Trophoblast cell (in vitro differentiated cells and primary cell): ENCODE data around the gene SHROOM4.

Experiments used
- DNase-seq, 2 donors: peaks; one replicate each; pipeline ENCODE4 v3.0.0-alpha.2; 2016
- H2AFZ ChIP-seq: 2 replicates; pipeline ENCODE4 v1.6.1; 2013; ENCODE audit warnings: low read length, moderate library complexity, mild to moderate bottlenecking; ENCODE audit not compliant: insufficient read depth, poor library complexity
- H2AK5ac ChIP-seq: 2 replicates; pipeline ENCODE4 v1.6.1; 2013; ENCODE audit warnings: mild to moderate bottlenecking, low read length
- H2BK120ac ChIP-seq: 2 replicates; pipeline ENCODE4 v1.6.1; 2013; ENCODE audit warnings: low read length, mild to moderate bottlenecking, moderate library complexity; ENCODE audit not compliant: insufficient read depth, poor library complexity
- H2BK12ac ChIP-seq: 2 replicates; pipeline ENCODE4 v1.6.1; 2013; ENCODE audit warnings: mild to moderate bottlenecking, low read length, moderate library complexity
- H2BK5ac ChIP-seq: 2 replicates; pipeline ENCODE4 v1.6.1; 2013; ENCODE audit warnings: low read length, low read depth, moderate library complexity, mild to moderate bottlenecking; ENCODE audit not compliant: poor library complexity
- H3K14ac ChIP-seq: 2 replicates; pipeline ENCODE4 v1.6.1; 2013; ENCODE audit warnings: mild to moderate bottlenecking, low read length
- H3K18ac ChIP-seq: 2 replicates; pipeline ENCODE4 v1.6.1; 2013; ENCODE audit warnings: mild to moderate bottlenecking, low read length
- H3K23ac ChIP-seq: 2 replicates; pipeline ENCODE4 v1.6.1; 2013; ENCODE audit warnings: low read length
- H3K27ac ChIP-seq: 2 replicates; pipeline ENCODE4 v1.5.1; 2013; ENCODE audit warnings: low read depth, mild to moderate bottlenecking, inconsistent platforms, low read length, moderate library complexity
- H3K27me3 ChIP-seq: 2 replicates; pipeline ENCODE4 v1.6.1; 2013; ENCODE audit warnings: inconsistent platforms, mild to moderate bottlenecking, low read length, moderate library complexity; ENCODE audit not compliant: insufficient read depth
- H3K36me3 ChIP-seq, 2 experiments: 1 replicate in 1 of 2; 2 replicates in 1 of 2; pipeline ENCODE4 v1.6.1; 2013; ENCODE audit warnings: low read length in 2 of 2, mild to moderate bottlenecking in 2 of 2, moderate library complexity in 1 of 2; ENCODE audit not compliant: insufficient read depth in 2 of 2, control insufficient read depth in 1 of 2
- H3K4ac ChIP-seq: 2 replicates; pipeline ENCODE4 v1.6.1; 2013; ENCODE audit warnings: low read depth, mild to moderate bottlenecking, low read length, moderate library complexity
- H3K4me1 ChIP-seq, 2 experiments: 1 replicate in 1 of 2; 2 replicates in 1 of 2; pipeline ENCODE4 v1.6.1; 2013; ENCODE audit warnings: low read length in 2 of 2, mild to moderate bottlenecking in 2 of 2, moderate library complexity in 1 of 2; ENCODE audit not compliant: insufficient read depth in 2 of 2, control insufficient read depth in 1 of 2
- H3K4me2 ChIP-seq: 2 replicates; pipeline ENCODE4 v1.6.1; 2013; ENCODE audit warnings: inconsistent platforms, mild to moderate bottlenecking, low read length, moderate library complexity
- H3K4me3 ChIP-seq: 2 replicates; pipeline ENCODE4 v1.5.1; 2013; ENCODE audit warnings: mild to moderate bottlenecking, low read depth, low read length, inconsistent platforms
- H3K79me1 ChIP-seq: one replicate; pipeline ENCODE4 v1.6.1; 2013; ENCODE audit warnings: low read length
- H3K79me2 ChIP-seq: 2 replicates; pipeline ENCODE4 v1.6.1; 2013; ENCODE audit warnings: low read length, mild to moderate bottlenecking; ENCODE audit not compliant: control insufficient read depth, insufficient read depth, poor library complexity
- H3K9ac ChIP-seq: 2 replicates; pipeline ENCODE4 v1.6.1; 2013; ENCODE audit warnings: mild to moderate bottlenecking, low read length
- H3K9me3 ChIP-seq: 2 replicates; pipeline ENCODE4 v1.6.1; 2013; ENCODE audit warnings: low read depth, mild to moderate bottlenecking, control low read depth, inconsistent platforms, low read length; ENCODE audit not compliant: insufficient read depth
- H4K12ac ChIP-seq: 2 replicates; pipeline ENCODE4 v1.6.1; 2013; ENCODE audit warnings: low read depth, mild to moderate bottlenecking, low read length, moderate library complexity
- H4K8ac ChIP-seq: 2 replicates; pipeline ENCODE4 v1.6.1; 2013; ENCODE audit warnings: low read depth, mild to moderate bottlenecking, low read length, moderate library complexity
- H4K91ac ChIP-seq: one replicate; pipeline ENCODE4 v1.6.1; 2013; ENCODE audit warnings: low read depth, mild to moderate bottlenecking, low read length, moderate library complexity
- WGBS: extraction: QIAGEN DNeasy Blood & Tissue Kit; methylation state at CpG from one replicate; pipeline ENCODE4 v1.1.7; 2013; ENCODE audit warnings: missing lambda C conversion rate; ENCODE audit not compliant: insufficient read length, insufficient coverage; ENCODE audit errors: extremely low coverage; 5-methylcytosine and 5-hydroxymethylcytosine counted together

Gene SHROOM4

GRCh38 chrX:50606300-50606950, 207.6 kb downstream of the SHROOM4 start:
- Histone ChIP-seq H3K4me2 (no peak overlapping the region), H3K79me1 (no peaks in the 10 kb centered on the region), H4K12ac (no peak overlapping the region), H3K9me3 (no peaks in the 10 kb centered on the region), H3K27me3 (no peaks in the 10 kb centered on the region), H3K27ac (no peak overlapping the region), H3K79me2 (no peaks in the 10 kb centered on the region), H3K23ac (no peak overlapping the region), H4K91ac (no peak overlapping the region), H3K4ac (no peak overlapping the region), H3K18ac (no peak overlapping the region), H2AK5ac (no peak overlapping the region), H4K8ac (no peak overlapping the region), H3K4me1 (peaks cover 0 to 3% of the 10 kb centered on the region in 2 experiments), H2AFZ (no peak overlapping the region), H2BK5ac (no peak overlapping the region), H3K4me3 (no peak overlapping the region), H2BK120ac (no peak overlapping the region), H2BK12ac (no peak overlapping the region), H3K9ac (no peak overlapping the region), H3K14ac (no peak overlapping the region), H3K36me3 (peaks cover 5 to 7% of the 10 kb centered on the region in 2 experiments)
- DNase-seq = peak in 1 of 2 donors; percentile 29
- no CpG with 5 or more reads among the region's 3 CpGs for WGBS

GRCh38 chrX:50596056-50596455, 217.9 kb downstream of the SHROOM4 start:
- H2BK12ac ChIP-seq = no peak overlapping the region
- no peak overlapping the region for H2AK5ac ChIP-seq
- no peaks in the 10 kb centered on the region for H3K9me3 ChIP-seq
- H3K4me2 ChIP-seq = no peak overlapping the region
- H3K27ac ChIP-seq = no peak overlapping the region
- H4K8ac ChIP-seq = no peak overlapping the region
- H4K12ac ChIP-seq = no peak overlapping the region
- peaks cover 0 to 3% of the 10 kb centered on the region in 2 experiments for H3K4me1 ChIP-seq
- DNase-seq = peak; percentile 61 to 81
- no peak overlapping the region for H3K4me3 ChIP-seq
- no peak overlapping the region for H4K91ac ChIP-seq
- H3K18ac ChIP-seq = no peak overlapping the region
- no peak overlapping the region for H3K23ac ChIP-seq
- H3K27me3 ChIP-seq = no peaks in the 10 kb centered on the region
- no peak overlapping the region for H3K4ac ChIP-seq
- no peak overlapping the region for H3K9ac ChIP-seq
- no peaks in the 10 kb centered on the region for H3K79me2 ChIP-seq
- H3K36me3 ChIP-seq = peaks cover 2% of the 10 kb centered on the region in 2 experiments
- no peak overlapping the region for H2BK120ac ChIP-seq
- no peak overlapping the region for H2BK5ac ChIP-seq
- H3K79me1 ChIP-seq = no peaks in the 10 kb centered on the region
- no peak overlapping the region for H2AFZ ChIP-seq
- H3K14ac ChIP-seq = no peak overlapping the region

GRCh38 chrX:50594788-50595187, 219.2 kb downstream of the SHROOM4 start:
- no peak overlapping the region for H3K4ac ChIP-seq
- H3K4me3 ChIP-seq = no peak overlapping the region
- no peak overlapping the region for H3K18ac ChIP-seq
- H3K23ac ChIP-seq = no peak overlapping the region
- no peaks in the 10 kb centered on the region for H3K9me3 ChIP-seq
- H3K79me1 ChIP-seq = no peaks in the 10 kb centered on the region
- no peak for DNase-seq
- no peak overlapping the region for H2BK12ac ChIP-seq
- H2AK5ac ChIP-seq = no peak overlapping the region
- H2BK5ac ChIP-seq = no peak overlapping the region
- H3K36me3 ChIP-seq = peaks cover 2% of the 10 kb centered on the region in 2 experiments
- no peak overlapping the region for H2AFZ ChIP-seq
- H4K8ac ChIP-seq = no peak overlapping the region
- H3K79me2 ChIP-seq = no peaks in the 10 kb centered on the region
- H3K14ac ChIP-seq = no peak overlapping the region
- H3K4me2 ChIP-seq = no peak overlapping the region
- H4K12ac ChIP-seq = no peak overlapping the region
- no peak overlapping the region for H2BK120ac ChIP-seq
- peaks cover 0 to 3% of the 10 kb centered on the region in 2 experiments for H3K4me1 ChIP-seq
- no peak overlapping the region for H4K91ac ChIP-seq
- H3K27ac ChIP-seq = no peak overlapping the region
- H3K27me3 ChIP-seq = no peaks in the 10 kb centered on the region
- H3K9ac ChIP-seq = no peak overlapping the region

- no peak overlapping the region for H2BK12ac ChIP-seq
- H3K79me1 ChIP-seq = no peaks in the 10 kb centered on the region
- no peaks in the 10 kb centered on the region for H3K79me2 ChIP-seq
- H3K27me3 ChIP-seq = no peaks in the 10 kb centered on the region
- H3K14ac ChIP-seq = no peak overlapping the region
- no peak overlapping the region for H3K18ac ChIP-seq
- no peaks in the 10 kb centered on the region for H3K4me1 ChIP-seq
- DNase-seq = no peak
- H3K27ac ChIP-seq = no peak overlapping the region
- no CpG with 5 or more reads among the region's 3 CpGs for WGBS
- H4K8ac ChIP-seq = no peak overlapping the region
- no peaks in the 10 kb centered on the region for H3K9me3 ChIP-seq
- no peak overlapping the region for H2BK120ac ChIP-seq
- H3K4me3 ChIP-seq = no peak overlapping the region
- no peak overlapping the region for H2BK5ac ChIP-seq
- no peaks in the 10 kb centered on the region for H3K36me3 ChIP-seq
- H3K4ac ChIP-seq = no peak overlapping the region
- no peak overlapping the region for H3K23ac ChIP-seq
- no peak overlapping the region for H2AFZ ChIP-seq
- no peak overlapping the region for H3K9ac ChIP-seq
- H4K12ac ChIP-seq = no peak overlapping the region
- no peak overlapping the region for H2AK5ac ChIP-seq
- no peak overlapping the region for H3K4me2 ChIP-seq
- no peak overlapping the region for H4K91ac ChIP-seq
These were observed 227.0 kb downstream of the SHROOM4 start for GRCh38 chrX:50586980-50587379.
